ENCODE data around the gene RAD51B.
A peak's percentile ranks its signal among the peaks of the same experiment; 100 is the strongest.

Gene RAD51B

DNA sequence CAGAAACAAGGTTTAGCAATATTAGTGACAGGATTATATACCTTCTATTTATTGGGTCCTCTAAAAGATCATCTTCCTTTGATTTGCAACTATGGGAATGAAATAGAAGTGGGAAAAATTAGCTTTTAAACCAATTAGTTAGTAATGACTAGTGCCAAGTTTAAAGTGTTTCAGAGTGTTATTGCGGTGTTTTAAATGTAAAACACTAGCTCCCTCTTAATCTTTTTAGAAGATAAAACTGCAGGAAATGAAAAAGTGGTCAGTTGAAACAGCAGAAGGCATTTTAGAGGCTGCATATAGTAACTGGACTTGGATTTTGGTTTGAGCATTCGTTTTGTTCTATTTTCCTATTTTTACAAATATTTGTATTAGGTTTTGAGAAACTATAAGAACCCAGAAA lies 286.2 kb downstream of the RAD51B start:
- no peak for DNase-seq (ENCODE audit: low read depth)
- no peak overlapping the region for H3K4me3 ChIP-seq (ENCODE audit: control insufficient read depth, low read depth, low read length)
- TF ChIP-seq, protein P1, sequence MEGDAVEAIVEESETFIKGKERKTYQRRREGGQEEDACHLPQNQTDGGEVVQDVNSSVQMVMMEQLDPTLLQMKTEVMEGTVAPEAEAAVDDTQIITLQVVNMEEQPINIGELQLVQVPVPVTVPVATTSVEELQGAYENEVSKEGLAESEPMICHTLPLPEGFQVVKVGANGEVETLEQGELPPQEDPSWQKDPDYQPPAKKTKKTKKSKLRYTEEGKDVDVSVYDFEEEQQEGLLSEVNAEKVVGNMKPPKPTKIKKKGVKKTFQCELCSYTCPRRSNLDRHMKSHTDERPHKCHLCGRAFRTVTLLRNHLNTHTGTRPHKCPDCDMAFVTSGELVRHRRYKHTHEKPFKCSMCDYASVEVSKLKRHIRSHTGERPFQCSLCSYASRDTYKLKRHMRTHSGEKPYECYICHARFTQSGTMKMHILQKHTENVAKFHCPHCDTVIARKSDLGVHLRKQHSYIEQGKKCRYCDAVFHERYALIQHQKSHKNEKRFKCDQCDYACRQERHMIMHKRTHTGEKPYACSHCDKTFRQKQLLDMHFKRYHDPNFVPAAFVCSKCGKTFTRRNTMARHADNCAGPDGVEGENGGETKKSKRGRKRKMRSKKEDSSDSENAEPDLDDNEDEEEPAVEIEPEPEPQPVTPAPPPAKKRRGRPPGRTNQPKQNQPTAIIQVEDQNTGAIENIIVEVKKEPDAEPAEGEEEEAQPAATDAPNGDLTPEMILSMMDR (conservative IDR thresholded peaks at IDR 0.05; ENCODE audit: control insufficient read depth, insufficient read depth, low read depth, low read length) = no peak

DNA sequence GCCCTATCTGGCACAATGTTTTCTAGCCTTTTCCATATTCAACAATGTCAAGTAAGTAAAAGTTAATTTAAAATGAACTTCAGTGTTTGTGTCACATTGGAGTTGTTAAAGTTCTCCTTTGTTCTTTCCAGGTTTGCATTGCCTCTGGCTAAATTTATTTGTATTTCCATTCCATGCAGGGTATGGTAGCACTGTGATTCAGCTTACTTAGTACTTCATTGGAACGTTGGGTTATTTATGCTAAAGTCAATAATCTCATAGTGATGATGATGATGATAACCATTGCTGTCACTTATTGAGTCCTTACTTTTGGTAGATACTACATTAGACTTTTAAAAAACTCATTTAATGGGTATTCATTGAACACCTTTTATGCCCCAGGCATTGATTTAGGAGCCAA lies 286.9 kb downstream of the RAD51B start:
- no peak for DNase-seq (ENCODE audit: low read depth)
- TF ChIP-seq, protein P1 (conservative IDR thresholded peaks at IDR 0.05; ENCODE audit: control insufficient read depth, insufficient read depth, low read depth, low read length) = no peak
- no peak overlapping the region for H3K4me3 ChIP-seq (ENCODE audit: control insufficient read depth, low read depth, low read length)

DNA sequence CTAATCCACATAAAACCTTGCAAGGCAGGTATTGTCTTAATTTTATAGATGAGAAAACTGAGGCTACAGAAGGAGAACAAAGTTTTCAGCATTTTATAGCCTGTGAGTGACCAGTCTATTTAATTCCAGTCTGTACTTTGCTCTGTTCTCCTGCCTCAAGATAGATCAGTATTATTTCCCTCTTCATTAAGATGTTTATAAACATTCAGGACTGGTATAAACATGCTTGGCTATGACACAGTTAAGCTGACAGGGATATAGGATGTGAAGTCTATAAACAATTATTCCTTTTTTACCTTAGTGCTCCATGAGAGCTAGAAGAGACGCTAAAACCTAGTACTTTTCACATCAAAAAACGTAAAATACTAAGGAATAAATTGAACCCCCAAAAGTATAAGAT lies 287.3 kb downstream of the RAD51B start:
- TF ChIP-seq, protein P1 (conservative IDR thresholded peaks at IDR 0.05; ENCODE audit: control insufficient read depth, insufficient read depth, low read depth, low read length) = no peak
- H3K4me3 ChIP-seq (ENCODE audit: control insufficient read depth, low read depth, low read length) = no peak overlapping the region
- no peak for DNase-seq (ENCODE audit: low read depth)

DNA sequence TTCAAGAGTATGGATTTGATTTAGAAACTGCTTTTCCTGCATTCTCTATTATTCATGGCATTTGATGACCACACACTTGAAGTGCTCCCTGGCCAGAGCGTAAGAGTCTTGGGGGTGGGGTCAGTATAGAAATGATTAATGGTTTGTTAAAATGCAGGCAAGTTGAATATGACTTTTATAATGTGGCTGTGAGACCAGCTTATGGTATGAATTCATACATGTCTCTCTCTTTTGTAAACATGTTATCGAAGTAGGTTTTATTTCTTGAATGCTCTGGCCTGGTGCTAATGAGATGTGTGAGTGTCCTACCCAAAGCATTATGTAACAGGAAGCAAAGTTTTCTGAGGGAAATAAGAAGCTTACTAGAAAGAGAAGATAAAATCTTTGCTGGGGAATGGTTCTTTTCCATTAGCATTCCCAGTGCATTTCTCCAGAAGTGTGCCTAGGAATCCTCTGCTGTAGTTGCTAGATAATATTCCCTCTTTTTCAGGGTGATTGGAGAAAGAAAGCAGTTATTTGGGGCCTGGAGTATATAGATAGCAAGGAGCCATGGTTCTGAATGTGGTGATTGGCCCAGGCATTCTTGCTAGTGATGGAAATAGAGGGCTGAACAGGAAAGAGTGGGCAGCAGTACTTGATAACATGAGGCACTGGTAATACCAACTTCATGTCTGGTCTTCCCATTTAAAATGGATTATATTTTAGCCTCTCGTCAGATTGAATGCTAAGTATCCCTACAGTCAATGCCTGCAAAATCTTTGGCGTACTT lies 289.7 kb downstream of the RAD51B start:
- TF ChIP-seq, protein P1 (conservative IDR thresholded peaks at IDR 0.05; ENCODE audit: control insufficient read depth, insufficient read depth, low read depth, low read length) = no peak
- DNase-seq (ENCODE audit: low read depth) = peak; percentile 61
- no peak overlapping the region for H3K4me3 ChIP-seq (ENCODE audit: control insufficient read depth, low read depth, low read length)

GRCh38 chr14:68111097-68111852 lies 291.7 kb downstream of the RAD51B start:
- H3K4me3 ChIP-seq (ENCODE audit: control insufficient read depth, low read depth, low read length) = no peak overlapping the region
- no peak for DNase-seq (ENCODE audit: low read depth)
- TF ChIP-seq, protein P1 (conservative IDR thresholded peaks at IDR 0.05; ENCODE audit: control insufficient read depth, insufficient read depth, low read depth, low read length) = no peak

DNA sequence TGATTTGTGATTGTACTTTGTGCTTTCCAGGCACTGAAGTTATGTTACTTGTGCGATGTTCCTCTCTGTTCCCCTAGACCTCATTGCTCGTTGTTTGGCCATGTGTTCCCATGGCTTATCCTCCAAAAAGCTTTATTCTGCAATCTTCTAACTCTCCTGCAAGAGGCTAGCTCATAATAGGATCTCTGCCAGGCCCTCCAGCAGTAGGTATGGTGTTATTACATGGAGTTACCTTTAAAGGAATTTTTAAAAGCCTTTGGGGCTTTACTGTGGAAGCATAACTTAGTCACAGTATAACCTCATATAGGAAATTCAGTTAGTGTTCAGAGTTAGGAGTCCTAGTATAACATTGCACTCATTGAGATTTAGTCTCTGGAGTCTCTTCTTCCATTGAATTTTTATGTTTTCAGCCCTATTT lies 292.3 kb downstream of the RAD51B start:
- TF ChIP-seq, protein P1 (conservative IDR thresholded peaks at IDR 0.05; ENCODE audit: control insufficient read depth, insufficient read depth, low read depth, low read length) = no peak
- DNase-seq (ENCODE audit: low read depth) = no peak
- no peak overlapping the region for H3K4me3 ChIP-seq (ENCODE audit: control insufficient read depth, low read depth, low read length)

All from fibroblast of mammary gland (primary cell).